ENCODE data around the gene TPRA1.

The TPRA1 gene

GRCh38 chr3:127593178-127593577 is 2.6 kb upstream of the TPRA1 start:
- ATAC-seq = no peak
- TF ChIP-seq BACH2 (CRISPR knock-in tag; IDR thresholded peaks at IDR 0.05; ENCODE audit: borderline replicate concordance) = no peak

DNA sequence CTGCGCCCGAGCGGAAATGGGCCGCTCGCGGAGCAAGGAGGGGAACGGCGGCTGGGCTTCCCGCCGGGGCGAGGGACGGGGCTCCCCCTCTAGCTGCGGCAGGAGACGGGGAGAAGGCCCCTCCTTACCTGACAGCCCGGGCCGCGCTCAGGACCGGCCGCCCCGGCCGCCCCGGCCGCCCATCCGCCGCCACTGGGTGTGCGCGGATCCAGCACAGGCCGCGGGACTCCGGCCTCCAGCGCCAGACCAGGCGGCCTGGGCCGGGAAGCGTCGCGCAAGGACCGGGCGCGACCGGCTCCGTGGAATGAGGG is 296 bp downstream of the TPRA1 start:
- peak; percentile 76 for ATAC-seq

DNA sequence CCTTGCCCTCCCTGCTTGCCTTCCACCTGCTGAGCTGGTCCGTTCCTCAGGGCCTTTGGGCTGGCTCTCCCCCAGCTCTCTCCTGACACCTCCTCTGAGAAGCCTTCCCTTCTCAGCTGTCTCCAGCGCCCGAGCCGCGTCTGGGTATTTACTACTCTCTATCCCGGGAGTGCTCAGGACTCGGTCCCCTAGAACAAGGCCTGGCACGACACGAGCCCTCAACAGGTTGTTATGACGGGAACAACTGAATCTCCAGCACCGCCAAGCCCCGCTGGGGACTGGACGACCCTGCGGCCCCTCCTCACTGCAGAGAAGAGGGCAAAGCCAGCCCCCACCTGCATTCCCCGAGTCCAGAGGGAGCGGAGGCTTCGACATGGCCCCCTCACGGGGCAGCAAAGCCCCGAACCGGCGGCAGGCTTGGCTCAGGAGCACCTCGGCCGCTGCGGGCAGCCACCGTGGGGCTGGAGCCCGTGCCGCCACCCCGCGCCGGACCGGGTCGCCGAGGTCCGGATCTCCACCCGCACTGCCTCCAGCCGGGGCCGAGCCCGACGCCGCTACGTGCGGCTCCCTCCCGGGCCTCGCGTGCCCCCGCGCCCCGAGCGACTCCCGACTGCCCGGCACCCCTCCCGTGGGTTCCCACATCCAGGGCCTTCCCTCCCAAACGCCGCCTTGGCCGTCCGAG is 792 bp downstream of the TPRA1 start:
- peak; percentile 12 for ATAC-seq
- TF ChIP-seq ZNF565 (CRISPR knock-in tag; conservative IDR thresholded peaks at IDR 0.05; ENCODE audit: low read depth) (no peak), BACH2 (CRISPR knock-in tag; IDR thresholded peaks at IDR 0.05; ENCODE audit: borderline replicate concordance) (no peak)

More for the DNA sequence above, 296 bp downstream of the TPRA1 start:
- no peak for TF ChIP-seq ZNF8 (CRISPR knock-in tag; IDR thresholded peaks at IDR 0.05)
- TF ChIP-seq PATZ1 (CRISPR knock-in tag; IDR thresholded peaks at IDR 0.05; ENCODE audit: borderline replicate concordance) = no peak
- no peak for TF ChIP-seq OSR1 (CRISPR knock-in tag; IDR thresholded peaks at IDR 0.05)
- TF ChIP-seq BACH2 (CRISPR knock-in tag; IDR thresholded peaks at IDR 0.05; ENCODE audit: borderline replicate concordance) = no peak
- no peak for TF ChIP-seq PPARA (CRISPR knock-in tag; IDR thresholded peaks at IDR 0.05; ENCODE audit: borderline replicate concordance)
- no peak for TF ChIP-seq POU6F1 (CRISPR knock-in tag; IDR thresholded peaks at IDR 0.05; ENCODE audit: borderline replicate concordance, low read depth)
- no peak for TF ChIP-seq ZFP3 (CRISPR knock-in tag; IDR thresholded peaks at IDR 0.05)
- TF ChIP-seq, protein P1, sequence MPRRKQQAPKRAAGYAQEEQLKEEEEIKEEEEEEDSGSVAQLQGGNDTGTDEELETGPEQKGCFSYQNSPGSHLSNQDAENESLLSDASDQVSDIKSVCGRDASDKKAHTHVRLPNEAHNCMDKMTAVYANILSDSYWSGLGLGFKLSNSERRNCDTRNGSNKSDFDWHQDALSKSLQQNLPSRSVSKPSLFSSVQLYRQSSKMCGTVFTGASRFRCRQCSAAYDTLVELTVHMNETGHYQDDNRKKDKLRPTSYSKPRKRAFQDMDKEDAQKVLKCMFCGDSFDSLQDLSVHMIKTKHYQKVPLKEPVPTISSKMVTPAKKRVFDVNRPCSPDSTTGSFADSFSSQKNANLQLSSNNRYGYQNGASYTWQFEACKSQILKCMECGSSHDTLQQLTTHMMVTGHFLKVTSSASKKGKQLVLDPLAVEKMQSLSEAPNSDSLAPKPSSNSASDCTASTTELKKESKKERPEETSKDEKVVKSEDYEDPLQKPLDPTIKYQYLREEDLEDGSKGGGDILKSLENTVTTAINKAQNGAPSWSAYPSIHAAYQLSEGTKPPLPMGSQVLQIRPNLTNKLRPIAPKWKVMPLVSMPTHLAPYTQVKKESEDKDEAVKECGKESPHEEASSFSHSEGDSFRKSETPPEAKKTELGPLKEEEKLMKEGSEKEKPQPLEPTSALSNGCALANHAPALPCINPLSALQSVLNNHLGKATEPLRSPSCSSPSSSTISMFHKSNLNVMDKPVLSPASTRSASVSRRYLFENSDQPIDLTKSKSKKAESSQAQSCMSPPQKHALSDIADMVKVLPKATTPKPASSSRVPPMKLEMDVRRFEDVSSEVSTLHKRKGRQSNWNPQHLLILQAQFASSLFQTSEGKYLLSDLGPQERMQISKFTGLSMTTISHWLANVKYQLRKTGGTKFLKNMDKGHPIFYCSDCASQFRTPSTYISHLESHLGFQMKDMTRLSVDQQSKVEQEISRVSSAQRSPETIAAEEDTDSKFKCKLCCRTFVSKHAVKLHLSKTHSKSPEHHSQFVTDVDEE (CRISPR knock-in tag; IDR thresholded peaks at IDR 0.05) = no peak
- TF ChIP-seq, protein P2, sequence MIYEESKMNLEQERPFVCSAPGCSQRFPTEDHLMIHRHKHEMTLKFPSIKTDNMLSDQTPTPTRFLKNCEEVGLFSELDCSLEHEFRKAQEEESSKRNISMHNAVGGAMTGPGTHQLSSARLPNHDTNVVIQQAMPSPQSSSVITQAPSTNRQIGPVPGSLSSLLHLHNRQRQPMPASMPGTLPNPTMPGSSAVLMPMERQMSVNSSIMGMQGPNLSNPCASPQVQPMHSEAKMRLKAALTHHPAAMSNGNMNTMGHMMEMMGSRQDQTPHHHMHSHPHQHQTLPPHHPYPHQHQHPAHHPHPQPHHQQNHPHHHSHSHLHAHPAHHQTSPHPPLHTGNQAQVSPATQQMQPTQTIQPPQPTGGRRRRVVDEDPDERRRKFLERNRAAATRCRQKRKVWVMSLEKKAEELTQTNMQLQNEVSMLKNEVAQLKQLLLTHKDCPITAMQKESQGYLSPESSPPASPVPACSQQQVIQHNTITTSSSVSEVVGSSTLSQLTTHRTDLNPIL (CRISPR knock-in tag; IDR thresholded peaks at IDR 0.05; ENCODE audit: low read depth) = no peak
- no peak for TF ChIP-seq GLIS3 (CRISPR knock-in tag; IDR thresholded peaks at IDR 0.05)
- no peak for TF ChIP-seq ESRRG (CRISPR knock-in tag; IDR thresholded peaks at IDR 0.05)
- no peak for TF ChIP-seq ZFP30 (CRISPR knock-in tag; IDR thresholded peaks at IDR 0.05)
- TF ChIP-seq ZC3H10 (CRISPR knock-in tag; IDR thresholded peaks at IDR 0.05) = no peak
- TF ChIP-seq TOX (CRISPR knock-in tag; IDR thresholded peaks at IDR 0.05; ENCODE audit: borderline replicate concordance) = no peak
- no peak for TF ChIP-seq SNAI2 (CRISPR knock-in tag; IDR thresholded peaks at IDR 0.05)
- TF ChIP-seq CSDC2 (CRISPR knock-in tag; IDR thresholded peaks at IDR 0.05) = no peak
- TF ChIP-seq ZNF70 (CRISPR knock-in tag; IDR thresholded peaks at IDR 0.05) = no peak

DNA sequence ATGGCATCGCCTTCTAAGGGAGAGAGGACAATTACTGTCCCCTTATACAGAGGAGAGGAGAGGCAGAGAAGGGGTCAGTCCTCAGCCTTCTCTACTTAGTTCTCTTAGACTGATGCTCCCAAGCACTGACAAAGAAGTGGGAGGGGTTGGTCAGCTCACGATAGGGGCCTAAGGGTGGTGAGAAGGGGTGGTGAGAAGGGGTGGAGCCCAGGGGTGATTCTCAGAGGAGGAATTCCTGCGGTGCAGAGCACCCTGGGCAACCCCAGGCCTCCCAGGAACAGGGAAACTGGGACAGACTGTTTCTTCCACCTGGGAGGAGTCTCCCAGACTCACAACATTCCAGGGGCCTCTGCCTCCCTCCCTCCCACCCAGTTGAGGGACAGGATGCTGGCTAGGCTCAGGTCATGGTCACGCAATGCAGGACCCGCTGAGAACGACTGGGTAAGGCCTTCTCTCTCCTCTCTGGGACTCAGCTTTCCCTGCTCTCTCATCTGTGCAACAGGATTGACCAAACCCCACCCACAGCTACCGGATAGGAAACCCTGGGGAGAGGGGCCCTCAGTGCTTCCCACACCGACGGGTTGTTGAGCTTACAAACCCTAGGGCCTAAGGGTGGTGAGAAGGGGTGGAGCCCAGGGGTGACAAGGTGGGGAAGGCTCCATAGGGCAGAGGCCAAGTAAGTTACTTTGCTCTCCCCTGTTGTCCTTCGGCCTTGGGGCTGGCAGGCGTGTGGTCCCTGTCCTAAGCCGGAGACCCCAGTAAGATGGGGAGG is 1.5 kb downstream of the TPRA1 start:
- ATAC-seq = no peak
- TF ChIP-seq TOX (CRISPR knock-in tag; IDR thresholded peaks at IDR 0.05; ENCODE audit: borderline replicate concordance) = no peak
- TF ChIP-seq ZFP3 (CRISPR knock-in tag; IDR thresholded peaks at IDR 0.05) = no peak

GRCh38 chr3:127587876-127588275 is 2.7 kb downstream of the TPRA1 start:
- no peak for ATAC-seq
- TF ChIP-seq ESRRG (CRISPR knock-in tag; IDR thresholded peaks at IDR 0.05) (no peak), CSDC2 (CRISPR knock-in tag; IDR thresholded peaks at IDR 0.05) (no peak), TCF4 (CRISPR knock-in tag; IDR thresholded peaks at IDR 0.05; ENCODE audit: borderline replicate concordance) (no peak), ZC3H10 (CRISPR knock-in tag; IDR thresholded peaks at IDR 0.05) (no peak), TOX (CRISPR knock-in tag; IDR thresholded peaks at IDR 0.05; ENCODE audit: borderline replicate concordance) (no peak), ZFP3 (CRISPR knock-in tag; IDR thresholded peaks at IDR 0.05) (no peak), ZNF565 (CRISPR knock-in tag; conservative IDR thresholded peaks at IDR 0.05; ENCODE audit: low read depth) (no peak), ARNTL (CRISPR knock-in tag; IDR thresholded peaks at IDR 0.05; ENCODE audit: borderline replicate concordance, low read depth) (no peak), CSRNP3 (CRISPR knock-in tag; IDR thresholded peaks at IDR 0.05) (no peak)
- TF ChIP-seq, protein P2 (CRISPR knock-in tag; IDR thresholded peaks at IDR 0.05; ENCODE audit: low read depth) = no peak
